Measurements from ENCODE around the gene CFAP300. TPM values are rescaled to one million over a fixed set of nuclear protein-coding genes. Genes with fewer than 3 reads are reported as not detected.

CFAP300 gene
- polyA plus RNA-seq, 1 experiment, result 4.5 TPM

GRCh38 chr11:102120437-102120973, 73.3 kb downstream of the CFAP300 start:
- no peak for DNase-seq (ENCODE audit: low read depth)
- Histone ChIP-seq H3K4me3 (ENCODE audit: low read depth, low read length) (no peak overlapping the region), H3K36me3 (ENCODE audit: control insufficient read depth, insufficient read depth, low read length) (peaks cover 3% of the 10 kb centered on the region), H3K27me3 (ENCODE audit: control insufficient read depth, insufficient read depth, low read length) (no peaks in the 10 kb centered on the region)
- CTCF ChIA-PET, result no interaction called here
- TF ChIP-seq CTCF (IDR thresholded peaks at IDR 0.05; ENCODE audit: insufficient read depth, low read depth, low read length), result no peak
- POLR2A ChIA-PET, result interaction anchor here (0.5 kb wide), 1 partner anchor 51 kb away, joined by 3 read pairs; no protein-coding TSS in a partner anchor

- CTCF ChIA-PET, result no interaction called here
- DNase-seq (ENCODE audit: low read depth), result no peak
- POLR2A ChIA-PET, result no interaction called here
- Histone ChIP-seq H3K4me3 (ENCODE audit: low read depth, low read length) (no peak overlapping the region), H3K36me3 (ENCODE audit: control insufficient read depth, insufficient read depth, low read length) (peaks cover 3% of the 10 kb centered on the region), H3K27me3 (ENCODE audit: control insufficient read depth, insufficient read depth, low read length) (no peaks in the 10 kb centered on the region)
- no peak for TF ChIP-seq CTCF (IDR thresholded peaks at IDR 0.05; ENCODE audit: insufficient read depth, low read depth, low read length)
Observed at GRCh38 chr11:102121329-102121728, 74.1 kb downstream of the CFAP300 start.

Small RNAs within 50 kb of the gene (small RNA-seq; reads per million reads assigned to genes)
- gene RNA5SP535 (ENCODE audit: insufficient read length, low read depth, low replicate concordance), result not detected

Other genes with a start within 250 kb of the CFAP300 start
- 1.5 and 2.9 TPM in 2 replicates for gene CEP126, start 132.4 kb upstream of the CFAP300 start, polyA plus RNA-seq (2011; rRNA removed)
- gene ANGPTL5, start 130.9 kb upstream of the CFAP300 start, polyA plus RNA-seq (2011; rRNA removed), result not detected in 2 replicates
- 125 and 139 TPM in 2 replicates for gene YAP1, start 63.0 kb downstream of the CFAP300 start, polyA plus RNA-seq (2011; rRNA removed)